DND-41 (cell line): Measurements from ENCODE around the gene PIGQ.

Experiments
- ATAC-seq: fragments of 200-7000 bp; cut with Tn5 transposase; 3 replicates; pipeline ENCODE4 v1.9.1; 2021; ENCODE audit warnings: low read depth; ENCODE audit not compliant: insufficient read depth
- DNase-seq: peaks from one replicate; pipeline ENCODE4 v3.0.0-alpha.2; 2020
- H2AFZ ChIP-seq: 2 replicates; pipeline ENCODE4 v1.6.0; 2012; ENCODE audit warnings: low read depth, low read length
- H3K27ac ChIP-seq: 2 replicates; pipeline ENCODE4 v1.5.1; 2012; ENCODE audit warnings: low read length, inconsistent platforms
- H3K27me3 ChIP-seq: fragments of 200-600 bp; sonication (generic); 2 replicates; pipeline ENCODE4 v1.6.0; 2012; ENCODE audit warnings: low read length, mild to moderate bottlenecking, inconsistent platforms; ENCODE audit not compliant: insufficient read depth, poor library complexity
- H3K36me3 ChIP-seq: 2 replicates; pipeline ENCODE4 v1.5.1; 2012; ENCODE audit warnings: low read length, inconsistent platforms; ENCODE audit not compliant: insufficient read depth
- H3K4me1 ChIP-seq: 2 replicates; pipeline ENCODE4 v1.5.1; 2012; ENCODE audit warnings: mild to moderate bottlenecking, low read length; ENCODE audit not compliant: insufficient read depth
- H3K4me2 ChIP-seq: 2 replicates; pipeline ENCODE4 v1.6.0; 2012; ENCODE audit warnings: mild to moderate bottlenecking, moderate library complexity, low read length, inconsistent platforms; ENCODE audit not compliant: insufficient read depth
- H3K4me3 ChIP-seq, 2 experiments: fragments of 200-600 bp in 1 of 2; shearing (Covaris generic) in 1 of 2; 2 replicates each; pipeline ENCODE4 v1.5.1; 2012 to 2016; ENCODE audit warnings: inconsistent platforms in 2 of 2, low read length in 2 of 2, mild to moderate bottlenecking in 2 of 2, low read depth in 1 of 2, moderate library complexity in 1 of 2
- H3K79me2 ChIP-seq: 2 replicates; pipeline ENCODE4 v1.6.0; 2012; ENCODE audit warnings: low read length, inconsistent platforms; ENCODE audit not compliant: insufficient read depth
- H3K9ac ChIP-seq: 2 replicates; pipeline ENCODE4 v1.6.0; 2012; ENCODE audit warnings: low read depth, mild to moderate bottlenecking, inconsistent platforms, low read length, moderate library complexity
- H3K9me3 ChIP-seq: 2 replicates; pipeline ENCODE4 v1.5.1; 2012; ENCODE audit warnings: low read length, moderate library complexity, mild to moderate bottlenecking, inconsistent platforms; ENCODE audit not compliant: insufficient read depth, severe bottlenecking
- H4K20me1 ChIP-seq: 2 replicates; pipeline ENCODE4 v1.6.0; 2012; ENCODE audit warnings: low read length; ENCODE audit not compliant: insufficient read depth
- CTCF ChIP-seq: IDR thresholded peaks from 2 replicates; pipeline ENCODE4 v1.5.1; 2012; ENCODE audit warnings: borderline replicate concordance, low read length, moderate library complexity, mild to moderate bottlenecking; ENCODE audit not compliant: poor library complexity, severe bottlenecking; ENCODE audit errors: extremely low read depth
- EZH2 ChIP-seq: IDR thresholded peaks from 3 replicates; pipeline ENCODE4 v1.6.1; 2012; ENCODE audit warnings: borderline replicate concordance, low read depth, mild to moderate bottlenecking, moderate library complexity, low read length, inconsistent platforms; ENCODE audit not compliant: severe bottlenecking

Gene PIGQ

GRCh38 chr16:621526-622105 lies 51.8 kb downstream of the PIGQ start:
- H4K20me1 ChIP-seq = peaks cover 39% of the 10 kb centered on the region
- no peak overlapping the region for H3K4me2 ChIP-seq
- DNase-seq = no peak
- H3K9ac ChIP-seq = no peak overlapping the region
- no peak overlapping the region for H3K4me3 ChIP-seq
- no peak for ATAC-seq
- no peak for TF ChIP-seq EZH2
- no peak for TF ChIP-seq CTCF
- no peaks in the 10 kb centered on the region for H3K4me1 ChIP-seq
- H3K79me2 ChIP-seq = peaks cover 14% of the 10 kb centered on the region
- no peak overlapping the region for H3K27ac ChIP-seq
- peaks cover 13% of the 10 kb centered on the region for H3K36me3 ChIP-seq
- H3K27me3 ChIP-seq = no peaks in the 10 kb centered on the region
- no peaks in the 10 kb centered on the region for H3K9me3 ChIP-seq
- no peak overlapping the region for H2AFZ ChIP-seq

- Histone ChIP-seq H4K20me1 (peaks cover 35% of the 10 kb centered on the region), H3K9me3 (no peaks in the 10 kb centered on the region), H3K4me3 (no peak overlapping the region), H3K4me2 (no peak overlapping the region), H2AFZ (no peak overlapping the region), H3K27ac (no peak overlapping the region), H3K9ac (no peak overlapping the region), H3K27me3 (no peaks in the 10 kb centered on the region), H3K36me3 (peaks cover 21% of the 10 kb centered on the region), H3K4me1 (no peaks in the 10 kb centered on the region), H3K79me2 (peaks cover 9% of the 10 kb centered on the region)
- DNase-seq = no peak
- TF ChIP-seq EZH2 (no peak), CTCF (no peak)
- ATAC-seq = no peak
Observed at GRCh38 chr16:622920-623280, 53.1 kb downstream of the PIGQ start.

GRCh38 chr16:624526-625070 lies 54.8 kb downstream of the PIGQ start:
- no peak overlapping the region for H3K9ac ChIP-seq
- H3K9me3 ChIP-seq = no peaks in the 10 kb centered on the region
- H3K4me3 ChIP-seq = no peak overlapping the region
- H3K27me3 ChIP-seq = no peaks in the 10 kb centered on the region
- peaks cover 23% of the 10 kb centered on the region for H4K20me1 ChIP-seq
- ATAC-seq (no peak), DNase-seq (no peak)
- H3K27ac ChIP-seq = no peak overlapping the region
- H3K4me2 ChIP-seq = no peak overlapping the region
- no peak overlapping the region for H2AFZ ChIP-seq
- peaks cover 4% of the 10 kb centered on the region for H3K79me2 ChIP-seq
- peaks cover 21% of the 10 kb centered on the region for H3K36me3 ChIP-seq
- H3K4me1 ChIP-seq = no peaks in the 10 kb centered on the region
- TF ChIP-seq CTCF = no peak
- no peak for TF ChIP-seq EZH2
